ENCODE results near the gene LRRFIP1. TPM values are rescaled to one million over a fixed set of nuclear protein-coding genes. Genes with fewer than 3 reads are reported as not detected.

LRRFIP1 gene
- total and polyA plus RNA-seq, 10 donors: 40.4 to 164 (median 124) TPM

GRCh38 chr2:237737196-237737865 is 109.9 kb downstream of the LRRFIP1 start:
- peaks cover 0 to 68% (median 15%) of the 10 kb centered on the region in 6 donors for H3K36me3 ChIP-seq
- 87 to 93% (median 92%) methylated on average over 9 of the region's 9 CpGs for WGBS, 5 donors

GRCh38 chr2:237738255-237738654 is 110.9 kb downstream of the LRRFIP1 start:
- peaks cover 16 to 99% (median 72%) of the 10 kb centered on the region in 6 donors for H3K4me1 ChIP-seq
- WGBS, 5 donors: 89 to 93% (median 90%) methylated on average over 10 of the region's 10 CpGs
- H3K27me3 ChIP-seq (replicated peaks in 1 of 7): no peaks in the 10 kb centered on the region
- no peak for DNase-seq
- H3K36me3 ChIP-seq: peaks cover 0 to 73% (median 15%) of the 10 kb centered on the region in 6 donors
- no peak overlapping the region for H3K4me3 ChIP-seq
- peak overlapping the region in 1 of 8 donors; percentile 67 for H3K27ac ChIP-seq
- no peaks in the 10 kb centered on the region for H3K9me3 ChIP-seq
- intact Hi-C loops (cut with DNase I; ENCODE audit: low total_unique reads): no loop called here
- peak in 1 of 3 donors; percentile 11 for TF ChIP-seq POLR2AphosphoS5 (IDR thresholded peaks at IDR 0.05)
- no peak for TF ChIP-seq POLR2A (IDR thresholded peaks at IDR 0.05)

More at GRCh38 chr2:237737196-237737865, 109.9 kb downstream of the LRRFIP1 start:
- DNase-seq: no peak
- peak overlapping the region in 5 of 8 donors; percentile 19 to 67 (median 38) for H3K27ac ChIP-seq
- H3K27me3 ChIP-seq (replicated peaks in 1 of 7): no peaks in the 10 kb centered on the region
- TF ChIP-seq CTCF (IDR thresholded peaks at IDR 0.05 in 8 of 11, conservative IDR thresholded peaks at IDR 0.05 in 3 of 11) (no peak), POLR2AphosphoS5 (IDR thresholded peaks at IDR 0.05) (peak in 1 of 3 donors; percentile 2)
- intact Hi-C loops (cut with DNase I; ENCODE audit: low total_unique reads): no loop called here
- H3K4me1 ChIP-seq: peaks cover 22 to 99% (median 75%) of the 10 kb centered on the region in 6 donors
- no peak overlapping the region for H3K4me3 ChIP-seq
- no peaks in the 10 kb centered on the region for H3K9me3 ChIP-seq

DNA sequence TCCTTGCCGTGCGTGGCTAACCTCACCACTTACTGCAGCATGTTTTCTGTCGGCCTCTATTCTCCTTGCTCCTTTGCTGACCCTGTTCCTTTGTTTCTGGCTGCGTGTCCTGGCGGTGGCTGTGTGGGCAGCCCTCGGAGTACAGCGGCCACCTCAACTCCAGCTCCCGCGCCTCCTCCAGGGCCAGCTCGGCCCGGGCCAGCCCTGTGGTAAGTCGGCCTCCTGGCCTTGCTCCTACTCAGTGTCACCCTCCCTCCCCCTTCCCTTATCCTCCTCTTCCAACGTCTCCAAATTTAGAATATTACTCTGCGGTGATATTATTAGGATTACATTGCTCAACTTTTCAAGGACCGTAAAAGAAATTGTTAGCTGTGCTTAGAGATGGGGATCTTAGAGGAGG is 111.7 kb downstream of the LRRFIP1 start:
- H3K4me1 ChIP-seq: peaks cover 12 to 99% (median 69%) of the 10 kb centered on the region in 6 donors
- 68 to 84% (median 77%) methylated on average over 15 of the region's 15 CpGs for WGBS, 5 donors
- peak overlapping the region in 5 of 8 donors; percentile 5 to 46 (median 22) for H3K27ac ChIP-seq
- TF ChIP-seq CTCF (IDR thresholded peaks at IDR 0.05 in 8 of 11, conservative IDR thresholded peaks at IDR 0.05 in 3 of 11) (no peak), POLR2AphosphoS5 (IDR thresholded peaks at IDR 0.05) (peak; percentile 42 to 76 (median 72))
- no peak for DNase-seq
- H3K36me3 ChIP-seq: peaks cover 0 to 78% (median 15%) of the 10 kb centered on the region in 6 donors
- H3K4me3 ChIP-seq: no peak overlapping the region
- no peaks in the 10 kb centered on the region for H3K27me3 ChIP-seq (replicated peaks in 1 of 7)
- intact Hi-C loops (cut with DNase I; ENCODE audit: low total_unique reads): no loop called here
- H3K9me3 ChIP-seq: no peaks in the 10 kb centered on the region

- DNase-seq: no peak
- TF ChIP-seq POLR2A (IDR thresholded peaks at IDR 0.05): no peak
- no peak for TF ChIP-seq CTCF (IDR thresholded peaks at IDR 0.05 in 8 of 11, conservative IDR thresholded peaks at IDR 0.05 in 3 of 11)
- TF ChIP-seq POLR2AphosphoS5 (IDR thresholded peaks at IDR 0.05): no peak
- Histone ChIP-seq H3K27ac (peak overlapping the region in 2 of 8 donors; percentile 15 to 49), H3K4me1 (peaks cover 9 to 85% (median 56%) of the 10 kb centered on the region in 6 donors), H3K9me3 (no peaks in the 10 kb centered on the region), H3K4me3 (no peak overlapping the region), H3K36me3 (peaks cover 0 to 67% (median 8%) of the 10 kb centered on the region in 6 donors), H3K27me3 (replicated peaks in 1 of 7) (no peaks in the 10 kb centered on the region)
- intact Hi-C loops (cut with DNase I; ENCODE audit: low total_unique reads): loop anchor here (10.0 kb wide), 2 partner anchors 157 to 227 kb away; no protein-coding TSS in a partner anchor
- 70 to 89% (median 83%) methylated on average over 9 to 12 of the region's 12 CpGs for WGBS, 5 donors
These were observed 114.8 kb downstream of the LRRFIP1 start for GRCh38 chr2:237742191-237742590.

All from spleen (tissue), 11 donors.